ENCODE results near the gene LRP5.

Gene LRP5

GRCh38 chr11:68388595-68389198 lies 76.3 kb downstream of the LRP5 start:
- Histone ChIP-seq H4K8ac (ENCODE audit: low read depth, low read length) (no peak overlapping the region), H2BK15ac (replicated peaks; ENCODE audit: low read depth) (no peak overlapping the region), H2BK5ac (ENCODE audit: low read length) (no peak overlapping the region), H3K27me3 (ENCODE audit: insufficient read depth, low read length, poor library complexity) (no peaks in the 10 kb centered on the region), H3K23ac (ENCODE audit: low read length) (no peak overlapping the region), H2BK120ac (ENCODE audit: low read depth, low read length) (no peak overlapping the region), H3K4me2 (ENCODE audit: low read length) (no peak overlapping the region), H4K5ac (ENCODE audit: low read length) (no peak overlapping the region), H3K4me3 (ENCODE audit: low read length) (no peak overlapping the region), H2AK5ac (ENCODE audit: low read length) (no peak overlapping the region), H3K4ac (ENCODE audit: low read depth, low read length) (no peak overlapping the region), H3K36me3 (ENCODE audit: control insufficient read depth, insufficient read depth, low read length) (peaks cover 6% of the 10 kb centered on the region), H3K18ac (ENCODE audit: low read length) (no peak overlapping the region), H3K27ac (ENCODE audit: low read depth, low read length) (no peak overlapping the region), H3K4me1 (ENCODE audit: control insufficient read depth, low read depth, low read length) (no peaks in the 10 kb centered on the region), H3K56ac (ENCODE audit: low read length) (no peak overlapping the region), H3K79me2 (ENCODE audit: control insufficient read depth, insufficient read depth, low read length) (no peaks in the 10 kb centered on the region), H3K9ac (ENCODE audit: low read length) (no peak overlapping the region), H3K79me1 (ENCODE audit: low read length) (no peaks in the 10 kb centered on the region)
- WGBS (ENCODE audit: extremely low coverage, insufficient coverage, low lambda C conversion rate) = 96% methylated on average over 4 of the region's 11 CpGs
- DNase-seq = no peak

- no CpG with 5 or more reads among the region's 16 CpGs for WGBS (ENCODE audit: extremely low coverage, insufficient coverage, low lambda C conversion rate)
- Histone ChIP-seq H4K5ac (ENCODE audit: low read length) (no peak overlapping the region), H3K4ac (ENCODE audit: low read depth, low read length) (no peak overlapping the region), H3K23ac (ENCODE audit: low read length) (no peak overlapping the region), H3K56ac (ENCODE audit: low read length) (no peak overlapping the region), H2BK120ac (ENCODE audit: low read depth, low read length) (no peak overlapping the region), H4K8ac (ENCODE audit: low read depth, low read length) (no peak overlapping the region), H3K4me3 (ENCODE audit: low read length) (no peak overlapping the region), H3K9ac (ENCODE audit: low read length) (no peak overlapping the region), H3K18ac (ENCODE audit: low read length) (no peak overlapping the region), H3K27me3 (ENCODE audit: insufficient read depth, low read length, poor library complexity) (no peaks in the 10 kb centered on the region), H3K4me2 (ENCODE audit: low read length) (no peak overlapping the region), H2AK5ac (ENCODE audit: low read length) (no peak overlapping the region), H3K79me1 (ENCODE audit: low read length) (no peaks in the 10 kb centered on the region), H3K36me3 (ENCODE audit: control insufficient read depth, insufficient read depth, low read length) (peaks cover 6% of the 10 kb centered on the region), H2BK5ac (ENCODE audit: low read length) (no peak overlapping the region), H2BK15ac (replicated peaks; ENCODE audit: low read depth) (no peak overlapping the region), H3K79me2 (ENCODE audit: control insufficient read depth, insufficient read depth, low read length) (no peaks in the 10 kb centered on the region), H3K27ac (ENCODE audit: low read depth, low read length) (no peak overlapping the region), H3K4me1 (ENCODE audit: control insufficient read depth, low read depth, low read length) (no peaks in the 10 kb centered on the region)
- DNase-seq = no peak
These were observed 77.9 kb downstream of the LRP5 start for GRCh38 chr11:68390315-68390714.

GRCh38 chr11:68392822-68393221 lies 80.4 kb downstream of the LRP5 start:
- no CpG with 5 or more reads among the region's 7 CpGs for WGBS (ENCODE audit: extremely low coverage, insufficient coverage, low lambda C conversion rate)
- Histone ChIP-seq H3K9ac (ENCODE audit: low read length) (no peak overlapping the region), H3K79me2 (ENCODE audit: control insufficient read depth, insufficient read depth, low read length) (no peaks in the 10 kb centered on the region), H3K23ac (ENCODE audit: low read length) (no peak overlapping the region), H2BK120ac (ENCODE audit: low read depth, low read length) (no peak overlapping the region), H4K8ac (ENCODE audit: low read depth, low read length) (no peak overlapping the region), H2BK5ac (ENCODE audit: low read length) (no peak overlapping the region), H3K4me1 (ENCODE audit: control insufficient read depth, low read depth, low read length) (no peaks in the 10 kb centered on the region), H2AK5ac (ENCODE audit: low read length) (no peak overlapping the region), H3K56ac (ENCODE audit: low read length) (no peak overlapping the region), H3K4ac (ENCODE audit: low read depth, low read length) (no peak overlapping the region), H2BK15ac (replicated peaks; ENCODE audit: low read depth) (no peak overlapping the region), H3K36me3 (ENCODE audit: control insufficient read depth, insufficient read depth, low read length) (peaks cover 5% of the 10 kb centered on the region), H3K27me3 (ENCODE audit: insufficient read depth, low read length, poor library complexity) (no peaks in the 10 kb centered on the region), H3K27ac (ENCODE audit: low read depth, low read length) (no peak overlapping the region), H3K79me1 (ENCODE audit: low read length) (no peaks in the 10 kb centered on the region), H3K4me3 (ENCODE audit: low read length) (no peak overlapping the region), H3K4me2 (ENCODE audit: low read length) (no peak overlapping the region), H3K18ac (ENCODE audit: low read length) (no peak overlapping the region), H4K5ac (ENCODE audit: low read length) (no peak overlapping the region)
- DNase-seq = no peak

- H3K4me3 ChIP-seq (ENCODE audit: low read length) = no peak overlapping the region
- H2BK15ac ChIP-seq (replicated peaks; ENCODE audit: low read depth) = no peak overlapping the region
- no peaks in the 10 kb centered on the region for H3K27me3 ChIP-seq (ENCODE audit: insufficient read depth, low read length, poor library complexity)
- H3K79me1 ChIP-seq (ENCODE audit: low read length) = no peaks in the 10 kb centered on the region
- H3K56ac ChIP-seq (ENCODE audit: low read length) = no peak overlapping the region
- H3K23ac ChIP-seq (ENCODE audit: low read length) = no peak overlapping the region
- H3K79me2 ChIP-seq (ENCODE audit: control insufficient read depth, insufficient read depth, low read length) = no peaks in the 10 kb centered on the region
- no peak overlapping the region for H3K4me2 ChIP-seq (ENCODE audit: low read length)
- no peak overlapping the region for H4K5ac ChIP-seq (ENCODE audit: low read length)
- no peak overlapping the region for H4K8ac ChIP-seq (ENCODE audit: low read depth, low read length)
- no peak overlapping the region for H2BK120ac ChIP-seq (ENCODE audit: low read depth, low read length)
- H3K9ac ChIP-seq (ENCODE audit: low read length) = no peak overlapping the region
- H3K27ac ChIP-seq (ENCODE audit: low read depth, low read length) = no peak overlapping the region
- H3K18ac ChIP-seq (ENCODE audit: low read length) = no peak overlapping the region
- WGBS (ENCODE audit: extremely low coverage, insufficient coverage, low lambda C conversion rate) = no CpG with 5 or more reads among the region's 12 CpGs
- H3K4ac ChIP-seq (ENCODE audit: low read depth, low read length) = no peak overlapping the region
- no peaks in the 10 kb centered on the region for H3K4me1 ChIP-seq (ENCODE audit: control insufficient read depth, low read depth, low read length)
- no peak overlapping the region for H2BK5ac ChIP-seq (ENCODE audit: low read length)
- DNase-seq = no peak
- H3K36me3 ChIP-seq (ENCODE audit: control insufficient read depth, insufficient read depth, low read length) = no peaks in the 10 kb centered on the region
- H2AK5ac ChIP-seq (ENCODE audit: low read length) = no peak overlapping the region
These were observed 84.1 kb downstream of the LRP5 start for GRCh38 chr11:68396516-68396915.

GRCh38 chr11:68397256-68397655 lies 84.9 kb downstream of the LRP5 start:
- H3K27ac ChIP-seq (ENCODE audit: low read depth, low read length) = no peak overlapping the region

More at GRCh38 chr11:68397256-68397655, 84.9 kb downstream of the LRP5 start:
- H3K4me1 ChIP-seq (ENCODE audit: control insufficient read depth, low read depth, low read length) = no peaks in the 10 kb centered on the region
- H3K79me2 ChIP-seq (ENCODE audit: control insufficient read depth, insufficient read depth, low read length) = no peaks in the 10 kb centered on the region
- DNase-seq = no peak
- H4K5ac ChIP-seq (ENCODE audit: low read length) = no peak overlapping the region
- no peak overlapping the region for H4K8ac ChIP-seq (ENCODE audit: low read depth, low read length)
- no CpG with 5 or more reads among the region's 14 CpGs for WGBS (ENCODE audit: extremely low coverage, insufficient coverage, low lambda C conversion rate)
- no peak overlapping the region for H3K4ac ChIP-seq (ENCODE audit: low read depth, low read length)
- no peak overlapping the region for H2BK120ac ChIP-seq (ENCODE audit: low read depth, low read length)
- H3K23ac ChIP-seq (ENCODE audit: low read length) = no peak overlapping the region
- H3K4me3 ChIP-seq (ENCODE audit: low read length) = no peak overlapping the region
- H3K27me3 ChIP-seq (ENCODE audit: insufficient read depth, low read length, poor library complexity) = no peaks in the 10 kb centered on the region
- no peaks in the 10 kb centered on the region for H3K79me1 ChIP-seq (ENCODE audit: low read length)
- H2BK15ac ChIP-seq (replicated peaks; ENCODE audit: low read depth) = no peak overlapping the region
- no peak overlapping the region for H3K56ac ChIP-seq (ENCODE audit: low read length)
- no peak overlapping the region for H3K4me2 ChIP-seq (ENCODE audit: low read length)
- H3K18ac ChIP-seq (ENCODE audit: low read length) = no peak overlapping the region
- no peak overlapping the region for H2AK5ac ChIP-seq (ENCODE audit: low read length)
- H3K9ac ChIP-seq (ENCODE audit: low read length) = no peak overlapping the region
- no peak overlapping the region for H2BK5ac ChIP-seq (ENCODE audit: low read length)
- no peaks in the 10 kb centered on the region for H3K36me3 ChIP-seq (ENCODE audit: control insufficient read depth, insufficient read depth, low read length)
